ENCODE measurements around the gene SOCS3.

SOCS3 gene

DNA sequence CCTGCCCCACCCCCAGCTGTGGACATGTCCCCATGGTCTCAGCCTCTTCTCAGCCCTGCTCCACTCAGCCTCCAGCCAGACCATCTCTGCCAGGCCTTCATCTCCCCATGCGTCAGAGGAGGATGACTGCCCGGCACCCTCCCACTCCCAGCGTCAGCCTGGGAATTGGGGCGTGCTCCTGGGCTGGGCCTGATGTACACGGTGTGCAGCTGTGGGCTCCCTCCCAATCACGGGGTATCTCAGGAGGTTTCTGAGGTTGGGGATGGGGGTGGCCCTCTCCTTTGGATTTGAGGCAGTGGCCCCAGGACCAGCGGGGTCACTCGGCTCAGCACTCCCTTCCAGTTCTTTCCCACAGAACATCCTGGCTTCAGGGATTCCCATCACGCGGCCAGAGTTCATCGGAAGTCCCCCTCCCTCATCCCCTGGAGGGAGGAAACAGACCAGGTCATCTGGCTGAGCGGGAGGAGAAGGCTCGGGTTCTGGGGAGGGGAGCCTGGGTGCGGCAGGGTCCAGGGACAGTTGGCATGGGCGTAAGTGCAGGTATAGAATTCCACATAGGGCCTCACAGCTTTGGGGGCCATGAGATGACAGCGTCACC is 36.9 kb downstream of the SOCS3 start:
- Histone ChIP-seq H3K9me3 (ENCODE audit: control insufficient read depth, low read length) (no peaks in the 10 kb centered on the region), H3K36me3 (ENCODE audit: control insufficient read depth, insufficient read depth, low read length) (no peaks in the 10 kb centered on the region), H3K4me1 (ENCODE audit: control insufficient read depth, insufficient read depth, low read length, poor library complexity, severe bottlenecking) (peaks cover 12% of the 10 kb centered on the region), H3K27me3 (replicated peaks; ENCODE audit: control insufficient read depth, insufficient read depth, low read length, poor library complexity, severe bottlenecking) (no peaks in the 10 kb centered on the region), H3K27ac (ENCODE audit: insufficient read depth, low read length, poor library complexity, severe bottlenecking) (no peak overlapping the region), H3K4me3 (ENCODE audit: insufficient read depth, low read depth, low read length, poor library complexity, severe bottlenecking) (no peak overlapping the region)
- DNase-seq = no peak

DNA sequence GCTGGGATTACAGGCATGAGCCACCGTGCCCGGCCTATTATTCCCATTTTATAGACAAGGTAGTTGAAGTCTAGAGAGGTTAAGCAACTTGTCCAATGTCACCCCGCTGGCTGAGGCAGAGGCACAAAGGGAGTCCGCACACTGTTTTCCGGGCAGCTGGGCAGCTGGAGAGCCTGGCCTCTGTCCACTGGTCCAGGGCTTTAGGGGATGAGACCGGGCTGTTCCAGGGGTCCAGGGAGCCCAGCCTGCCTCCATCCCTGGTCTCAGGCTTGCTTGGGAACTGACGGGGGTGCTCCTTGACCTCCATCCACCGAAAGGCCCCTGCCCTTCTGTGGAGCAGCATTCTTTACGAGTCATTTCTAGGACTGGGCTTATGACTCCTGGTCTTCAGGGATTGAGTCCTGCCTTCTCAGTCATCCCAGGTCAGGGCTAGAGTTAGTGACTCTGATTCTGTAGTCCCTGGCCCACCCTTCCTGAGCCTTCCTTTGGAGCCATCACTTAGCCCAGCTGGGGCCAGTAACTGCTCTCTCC is 37.5 kb downstream of the SOCS3 start:
- no peak overlapping the region for H3K27ac ChIP-seq (ENCODE audit: insufficient read depth, low read length, poor library complexity, severe bottlenecking)
- DNase-seq = no peak
- H3K4me1 ChIP-seq (ENCODE audit: control insufficient read depth, insufficient read depth, low read length, poor library complexity, severe bottlenecking) = peaks cover 12% of the 10 kb centered on the region
- H3K4me3 ChIP-seq (ENCODE audit: insufficient read depth, low read depth, low read length, poor library complexity, severe bottlenecking) = no peak overlapping the region
- H3K9me3 ChIP-seq (ENCODE audit: control insufficient read depth, low read length) = no peaks in the 10 kb centered on the region
- no peaks in the 10 kb centered on the region for H3K27me3 ChIP-seq (replicated peaks; ENCODE audit: control insufficient read depth, insufficient read depth, low read length, poor library complexity, severe bottlenecking)
- H3K36me3 ChIP-seq (ENCODE audit: control insufficient read depth, insufficient read depth, low read length) = no peaks in the 10 kb centered on the region

DNA sequence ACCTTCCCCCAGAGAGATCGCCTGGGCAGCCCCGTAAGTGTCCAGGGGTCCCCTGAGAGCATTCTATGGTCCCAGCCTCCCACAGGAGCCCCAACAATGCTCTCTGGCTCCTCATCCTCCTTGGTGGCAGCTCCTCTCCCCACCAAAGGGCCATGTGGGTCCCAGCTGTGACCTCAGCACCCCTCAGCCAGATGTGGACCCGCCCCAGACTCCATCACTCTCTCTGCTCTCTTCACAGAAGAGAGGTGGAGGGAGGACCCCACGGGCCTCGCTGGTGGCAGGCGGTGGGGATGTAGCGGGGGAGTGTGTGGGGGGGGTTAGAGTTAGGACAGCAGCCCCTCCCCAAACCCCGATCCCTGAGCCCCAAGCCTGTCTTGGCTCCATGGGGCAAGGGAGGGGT is 41.0 kb downstream of the SOCS3 start:
- no peaks in the 10 kb centered on the region for H3K36me3 ChIP-seq (ENCODE audit: control insufficient read depth, insufficient read depth, low read length)
- no peak overlapping the region for H3K4me3 ChIP-seq (ENCODE audit: insufficient read depth, low read depth, low read length, poor library complexity, severe bottlenecking)
- H3K27ac ChIP-seq (ENCODE audit: insufficient read depth, low read length, poor library complexity, severe bottlenecking) = no peak overlapping the region
- H3K9me3 ChIP-seq (ENCODE audit: control insufficient read depth, low read length) = no peaks in the 10 kb centered on the region
- DNase-seq = no peak
- no peaks in the 10 kb centered on the region for H3K27me3 ChIP-seq (replicated peaks; ENCODE audit: control insufficient read depth, insufficient read depth, low read length, poor library complexity, severe bottlenecking)
- H3K4me1 ChIP-seq (ENCODE audit: control insufficient read depth, insufficient read depth, low read length, poor library complexity, severe bottlenecking) = peaks cover 26% of the 10 kb centered on the region

DNA sequence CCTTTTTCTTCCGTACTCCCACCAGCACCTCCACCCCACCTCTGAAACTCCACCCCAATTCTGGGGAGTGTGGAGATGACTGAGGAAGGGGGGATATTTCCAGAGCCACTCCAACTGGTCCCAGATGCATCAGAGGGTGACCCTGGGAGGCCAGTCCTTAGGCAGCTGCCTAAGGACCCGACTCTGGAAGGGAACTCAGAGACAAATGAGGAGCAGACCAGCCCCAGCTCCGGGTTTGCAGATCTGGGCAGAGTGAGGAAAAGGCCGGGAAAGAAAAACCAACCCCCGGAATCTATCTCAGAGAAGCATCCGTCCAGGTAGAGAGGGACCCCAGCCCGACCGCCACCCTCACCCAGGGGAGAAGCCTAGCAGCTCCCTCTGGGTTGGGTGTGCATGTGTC is 41.5 kb downstream of the SOCS3 start:
- H3K4me1 ChIP-seq (ENCODE audit: control insufficient read depth, insufficient read depth, low read length, poor library complexity, severe bottlenecking) = peaks cover 25% of the 10 kb centered on the region
- H3K36me3 ChIP-seq (ENCODE audit: control insufficient read depth, insufficient read depth, low read length) = no peaks in the 10 kb centered on the region
- H3K27ac ChIP-seq (ENCODE audit: insufficient read depth, low read length, poor library complexity, severe bottlenecking) = no peak overlapping the region
- no peaks in the 10 kb centered on the region for H3K27me3 ChIP-seq (replicated peaks; ENCODE audit: control insufficient read depth, insufficient read depth, low read length, poor library complexity, severe bottlenecking)
- H3K9me3 ChIP-seq (ENCODE audit: control insufficient read depth, low read length) = no peaks in the 10 kb centered on the region
- no peak overlapping the region for H3K4me3 ChIP-seq (ENCODE audit: insufficient read depth, low read depth, low read length, poor library complexity, severe bottlenecking)
- no peak for DNase-seq

DNA sequence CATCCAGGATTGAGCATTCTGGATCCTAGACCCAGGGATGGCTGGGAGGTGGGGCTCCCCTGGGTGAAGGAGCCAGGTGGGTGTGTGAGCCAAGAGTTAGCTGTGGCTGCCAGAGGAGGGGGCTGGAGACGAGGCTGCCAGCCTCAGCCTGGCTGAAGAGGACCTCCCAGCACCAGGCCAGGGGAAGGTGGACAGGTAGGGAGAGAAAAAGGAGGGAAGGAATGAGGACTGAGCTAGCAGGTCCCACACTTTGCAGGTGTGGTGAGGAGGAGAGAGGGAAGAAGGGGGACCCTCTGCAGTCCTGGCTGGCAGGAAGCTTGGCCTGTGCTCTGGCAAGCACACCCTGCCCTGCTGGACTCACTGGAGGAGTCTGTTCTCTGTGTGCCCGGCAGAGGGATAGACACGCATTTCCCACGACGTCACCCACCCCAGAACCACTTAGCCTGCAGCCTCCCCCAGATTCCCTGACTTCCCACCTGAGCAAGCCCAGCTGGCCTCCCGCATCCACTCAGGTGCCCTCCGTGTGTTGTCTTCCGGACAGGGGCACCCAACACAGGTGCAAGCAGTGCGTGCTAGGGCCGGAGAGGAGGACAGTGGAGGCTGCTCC is 42.0 kb downstream of the SOCS3 start:
- Histone ChIP-seq H3K4me1 (ENCODE audit: control insufficient read depth, insufficient read depth, low read length, poor library complexity, severe bottlenecking) (peaks cover 25% of the 10 kb centered on the region), H3K27me3 (replicated peaks; ENCODE audit: control insufficient read depth, insufficient read depth, low read length, poor library complexity, severe bottlenecking) (no peaks in the 10 kb centered on the region), H3K4me3 (ENCODE audit: insufficient read depth, low read depth, low read length, poor library complexity, severe bottlenecking) (no peak overlapping the region), H3K36me3 (ENCODE audit: control insufficient read depth, insufficient read depth, low read length) (no peaks in the 10 kb centered on the region), H3K9me3 (ENCODE audit: control insufficient read depth, low read length) (no peaks in the 10 kb centered on the region), H3K27ac (ENCODE audit: insufficient read depth, low read length, poor library complexity, severe bottlenecking) (no peak overlapping the region)
- DNase-seq = no peak

DNA sequence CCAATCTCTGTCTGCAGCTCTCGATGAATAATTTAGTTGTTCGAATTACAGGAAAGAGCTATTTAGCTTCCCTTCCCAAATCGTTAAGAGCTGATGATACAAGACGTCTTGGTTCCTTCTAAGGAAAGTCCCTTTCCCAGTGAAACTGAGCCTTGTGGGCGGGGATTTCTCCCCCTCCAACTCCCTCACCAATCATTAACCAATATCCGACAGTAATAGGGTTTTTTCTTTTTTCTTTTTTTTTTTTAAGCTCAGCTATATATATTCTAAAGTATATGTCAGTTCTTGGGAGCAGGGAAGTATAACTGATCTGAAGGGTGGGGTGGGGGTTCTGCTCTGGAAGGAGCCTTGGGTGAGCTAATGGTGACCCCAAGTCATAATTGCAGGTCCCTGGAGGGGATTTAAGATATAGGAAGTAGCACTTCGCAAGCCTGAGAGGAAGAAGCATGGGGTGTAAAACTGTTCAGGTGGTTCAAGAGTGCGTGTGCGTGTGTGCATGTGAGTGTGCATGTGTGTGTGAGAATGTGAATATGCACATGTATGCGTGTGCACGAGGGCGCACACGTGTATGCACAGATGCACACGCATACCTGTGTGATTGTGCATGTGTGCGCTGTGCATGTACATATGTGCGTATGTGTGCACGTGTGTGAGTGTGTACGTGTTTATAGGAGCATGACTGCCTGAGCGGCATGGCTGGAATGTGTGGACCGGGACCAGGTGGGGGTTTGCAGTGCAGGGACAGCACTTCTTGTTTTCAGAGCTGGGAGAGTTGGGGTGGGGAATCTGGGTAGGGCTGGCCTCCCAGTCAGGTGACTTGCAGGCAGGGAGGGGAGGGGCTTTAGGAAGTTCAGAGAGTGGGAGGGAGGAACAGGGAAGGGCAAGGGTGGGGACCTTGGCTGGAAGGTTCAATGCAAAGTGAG is 42.7 kb downstream of the SOCS3 start:
- H3K4me1 ChIP-seq (ENCODE audit: control insufficient read depth, insufficient read depth, low read length, poor library complexity, severe bottlenecking) = peaks cover 25% of the 10 kb centered on the region
- H3K9me3 ChIP-seq (ENCODE audit: control insufficient read depth, low read length) = no peaks in the 10 kb centered on the region
- no peak overlapping the region for H3K4me3 ChIP-seq (ENCODE audit: insufficient read depth, low read depth, low read length, poor library complexity, severe bottlenecking)
- H3K27ac ChIP-seq (ENCODE audit: insufficient read depth, low read length, poor library complexity, severe bottlenecking) = peak overlapping the region; percentile 32
- no peaks in the 10 kb centered on the region for H3K27me3 ChIP-seq (replicated peaks; ENCODE audit: control insufficient read depth, insufficient read depth, low read length, poor library complexity, severe bottlenecking)
- no peak for DNase-seq
- H3K36me3 ChIP-seq (ENCODE audit: control insufficient read depth, insufficient read depth, low read length) = no peaks in the 10 kb centered on the region

DNA sequence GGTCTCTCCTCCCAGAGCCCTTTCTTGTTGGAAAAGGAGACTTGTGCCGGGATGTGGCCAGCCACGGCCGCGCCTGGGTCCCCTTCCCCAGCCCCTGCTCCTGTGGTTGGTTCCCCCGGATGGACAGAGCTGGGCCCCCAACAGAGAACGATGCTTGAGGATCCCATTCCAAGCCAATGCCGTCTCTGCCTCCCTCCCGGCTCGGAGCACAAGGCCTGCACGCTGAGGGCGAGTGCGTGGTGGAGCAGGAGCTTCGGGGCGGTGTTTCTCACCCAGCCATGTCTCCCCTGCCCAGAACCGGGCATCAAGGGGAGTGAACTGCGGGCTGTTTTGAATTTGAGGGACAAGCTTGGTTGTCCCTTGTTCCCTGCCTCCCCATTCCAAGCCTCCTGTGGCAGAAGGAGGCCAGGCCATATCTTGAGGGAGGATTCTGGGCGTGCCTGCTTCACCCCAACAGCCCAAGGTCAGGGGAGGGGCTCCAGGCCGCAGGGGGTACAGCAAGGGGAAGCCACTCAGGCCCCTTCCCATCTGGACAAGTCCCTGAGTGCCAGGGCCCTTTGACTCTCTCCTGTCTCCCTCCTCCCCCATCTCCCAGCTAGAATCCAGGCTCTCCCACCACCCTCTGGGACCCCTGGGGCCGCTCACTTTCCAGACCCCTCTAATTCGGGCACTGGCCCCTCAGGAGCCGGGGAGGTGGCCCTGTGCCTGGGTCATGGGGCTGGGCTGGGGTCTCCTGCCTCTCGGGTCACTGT is 43.6 kb downstream of the SOCS3 start:
- DNase-seq = no peak
- H3K27ac ChIP-seq (ENCODE audit: insufficient read depth, low read length, poor library complexity, severe bottlenecking) = peak overlapping the region; percentile 32
- no peaks in the 10 kb centered on the region for H3K27me3 ChIP-seq (replicated peaks; ENCODE audit: control insufficient read depth, insufficient read depth, low read length, poor library complexity, severe bottlenecking)
- no peaks in the 10 kb centered on the region for H3K9me3 ChIP-seq (ENCODE audit: control insufficient read depth, low read length)
- no peak overlapping the region for H3K4me3 ChIP-seq (ENCODE audit: insufficient read depth, low read depth, low read length, poor library complexity, severe bottlenecking)
- H3K36me3 ChIP-seq (ENCODE audit: control insufficient read depth, insufficient read depth, low read length) = no peaks in the 10 kb centered on the region
- peaks cover 25% of the 10 kb centered on the region for H3K4me1 ChIP-seq (ENCODE audit: control insufficient read depth, insufficient read depth, low read length, poor library complexity, severe bottlenecking)

DNA sequence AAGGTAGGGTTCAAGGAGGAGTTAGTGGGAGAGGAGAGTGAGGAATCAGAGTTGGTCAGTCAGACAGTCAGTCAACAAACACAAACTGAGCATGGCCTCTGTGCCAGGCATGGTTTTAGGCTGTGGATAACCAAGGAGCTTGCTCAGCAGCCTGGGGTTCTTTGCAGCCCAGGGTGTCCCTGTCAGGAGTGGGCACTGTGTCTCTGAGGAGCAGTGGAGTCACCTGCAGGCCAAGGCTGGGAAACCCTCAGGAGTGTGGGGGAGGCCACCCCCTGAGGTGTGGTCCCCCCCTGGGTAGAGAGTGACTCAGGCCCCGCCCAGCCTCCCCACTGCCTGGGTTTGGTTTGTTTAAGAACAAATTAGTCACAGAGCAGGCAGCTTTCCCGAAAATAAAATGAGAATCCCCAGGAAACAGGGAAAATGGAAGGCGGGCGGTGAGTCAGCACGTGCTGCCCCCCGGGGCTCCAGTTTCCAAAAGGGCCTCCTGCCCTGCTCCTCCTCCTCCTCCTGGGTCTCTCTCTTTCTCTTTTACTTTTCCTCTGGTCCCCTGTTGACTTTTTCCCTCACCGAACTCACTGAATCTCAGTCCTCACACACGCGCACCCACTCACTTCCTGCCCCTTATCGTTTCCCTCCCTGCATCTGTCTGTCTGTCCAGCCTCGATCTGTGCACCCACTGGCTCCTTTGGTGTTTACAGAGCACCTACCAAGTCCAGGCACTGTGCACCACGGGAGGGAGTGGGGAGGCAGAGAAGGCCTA is 44.3 kb downstream of the SOCS3 start:
- DNase-seq = peak in 2 of 3 donors; percentile 13 to 26
- H3K36me3 ChIP-seq (ENCODE audit: control insufficient read depth, insufficient read depth, low read length) = no peaks in the 10 kb centered on the region
- H3K27me3 ChIP-seq (replicated peaks; ENCODE audit: control insufficient read depth, insufficient read depth, low read length, poor library complexity, severe bottlenecking) = no peaks in the 10 kb centered on the region
- peak overlapping the region; percentile 25 for H3K27ac ChIP-seq (ENCODE audit: insufficient read depth, low read length, poor library complexity, severe bottlenecking)
- peaks cover 25% of the 10 kb centered on the region for H3K4me1 ChIP-seq (ENCODE audit: control insufficient read depth, insufficient read depth, low read length, poor library complexity, severe bottlenecking)
- no peak overlapping the region for H3K4me3 ChIP-seq (ENCODE audit: insufficient read depth, low read depth, low read length, poor library complexity, severe bottlenecking)
- H3K9me3 ChIP-seq (ENCODE audit: control insufficient read depth, low read length) = no peaks in the 10 kb centered on the region

DNA sequence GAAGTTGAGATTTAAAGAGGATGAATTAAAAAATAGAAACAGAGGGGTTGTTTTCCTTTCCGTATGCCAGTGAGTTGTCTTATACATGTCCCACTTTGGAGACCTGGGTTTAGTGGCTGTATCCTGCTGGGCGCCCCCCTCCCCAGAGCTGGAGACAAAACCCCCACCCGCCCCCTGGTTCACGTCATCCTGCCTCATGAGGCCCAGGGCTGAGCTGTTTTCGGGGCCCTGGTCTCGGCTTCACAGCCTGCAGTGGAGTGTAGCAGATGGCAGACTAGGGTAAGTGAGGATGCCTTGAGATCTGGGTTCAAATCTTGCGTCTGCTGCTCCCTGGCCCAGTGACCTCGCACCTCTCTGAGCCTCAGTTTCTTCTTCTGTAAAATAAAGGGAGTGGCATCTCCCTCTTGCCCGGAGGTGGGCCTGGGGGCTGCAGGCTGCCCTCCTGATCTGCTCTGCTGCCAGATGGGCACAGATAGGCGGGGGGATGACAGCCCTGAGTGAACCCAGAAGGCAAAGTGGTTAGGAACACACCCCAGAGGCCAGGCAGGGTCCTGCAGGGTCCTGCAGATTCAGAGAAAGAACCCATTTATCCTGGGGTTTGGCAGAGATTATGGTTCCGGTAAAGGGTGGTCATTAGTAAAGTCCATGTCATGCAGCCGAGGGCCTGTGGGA is 45.1 kb downstream of the SOCS3 start:
- DNase-seq = no peak
- Histone ChIP-seq H3K9me3 (ENCODE audit: control insufficient read depth, low read length) (no peaks in the 10 kb centered on the region), H3K4me3 (ENCODE audit: insufficient read depth, low read depth, low read length, poor library complexity, severe bottlenecking) (peak overlapping the region; percentile 48), H3K27me3 (replicated peaks; ENCODE audit: control insufficient read depth, insufficient read depth, low read length, poor library complexity, severe bottlenecking) (no peaks in the 10 kb centered on the region), H3K27ac (ENCODE audit: insufficient read depth, low read length, poor library complexity, severe bottlenecking) (peak overlapping the region; percentile 13), H3K4me1 (ENCODE audit: control insufficient read depth, insufficient read depth, low read length, poor library complexity, severe bottlenecking) (peaks cover 25% of the 10 kb centered on the region), H3K36me3 (ENCODE audit: control insufficient read depth, insufficient read depth, low read length) (no peaks in the 10 kb centered on the region)

Data from effector memory CD4-positive, alpha-beta T cell (primary cell).